22Rv1 (cell line): ENCODE results near the gene PRPF18.

Source experiments
- H3K27ac ChIP-seq: fragments of 450-650 bp; 2 replicates; pipeline ENCODE4 v1.5.1; 2017
- ZFX ChIP-seq: fragments of 450-650 bp; IDR thresholded peaks from 2 replicates; pipeline ENCODE4 v1.6.1; 2017; ENCODE audit warnings: antibody characterized with exemption, borderline replicate concordance
- TF ChIP-seq, protein P1 (sequence below): fragments of 450-650 bp; IDR thresholded peaks from 2 replicates; pipeline ENCODE4 v1.5.1; 2017; ENCODE audit warnings: mild to moderate bottlenecking

The PRPF18 gene

DNA sequence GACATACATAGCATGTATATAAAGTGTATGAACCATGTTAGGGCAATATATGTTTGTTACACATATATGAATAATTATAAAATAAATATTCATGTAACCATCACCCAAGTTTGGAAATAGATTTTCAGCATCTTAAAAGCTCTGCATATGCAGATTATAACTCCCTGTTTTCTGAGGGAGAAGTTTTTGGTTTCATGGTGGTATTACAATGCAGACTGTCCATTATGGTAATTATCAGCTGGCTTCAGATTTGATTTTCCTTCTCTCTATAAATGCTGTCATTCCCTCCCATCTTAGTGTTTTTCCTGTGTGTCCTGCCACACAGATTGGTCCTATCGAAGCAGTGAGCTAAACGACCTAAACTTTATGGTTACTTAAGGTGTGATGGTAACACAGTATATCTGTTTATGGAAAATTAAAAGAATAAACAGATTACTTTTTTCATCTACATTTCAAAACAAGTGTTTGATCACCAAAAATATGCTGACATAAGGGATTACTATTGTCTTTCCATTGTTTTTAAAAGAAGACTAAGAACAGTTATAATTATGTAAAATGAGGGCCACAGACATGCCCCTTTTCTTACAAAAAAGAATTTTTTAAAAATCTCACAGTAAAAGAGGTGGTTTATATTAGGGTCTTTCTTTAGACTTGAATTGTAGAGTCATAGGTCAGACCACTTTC is 17.7 kb downstream of the PRPF18 start:
- TF ChIP-seq ZFX, result no peak
- TF ChIP-seq, protein P1, sequence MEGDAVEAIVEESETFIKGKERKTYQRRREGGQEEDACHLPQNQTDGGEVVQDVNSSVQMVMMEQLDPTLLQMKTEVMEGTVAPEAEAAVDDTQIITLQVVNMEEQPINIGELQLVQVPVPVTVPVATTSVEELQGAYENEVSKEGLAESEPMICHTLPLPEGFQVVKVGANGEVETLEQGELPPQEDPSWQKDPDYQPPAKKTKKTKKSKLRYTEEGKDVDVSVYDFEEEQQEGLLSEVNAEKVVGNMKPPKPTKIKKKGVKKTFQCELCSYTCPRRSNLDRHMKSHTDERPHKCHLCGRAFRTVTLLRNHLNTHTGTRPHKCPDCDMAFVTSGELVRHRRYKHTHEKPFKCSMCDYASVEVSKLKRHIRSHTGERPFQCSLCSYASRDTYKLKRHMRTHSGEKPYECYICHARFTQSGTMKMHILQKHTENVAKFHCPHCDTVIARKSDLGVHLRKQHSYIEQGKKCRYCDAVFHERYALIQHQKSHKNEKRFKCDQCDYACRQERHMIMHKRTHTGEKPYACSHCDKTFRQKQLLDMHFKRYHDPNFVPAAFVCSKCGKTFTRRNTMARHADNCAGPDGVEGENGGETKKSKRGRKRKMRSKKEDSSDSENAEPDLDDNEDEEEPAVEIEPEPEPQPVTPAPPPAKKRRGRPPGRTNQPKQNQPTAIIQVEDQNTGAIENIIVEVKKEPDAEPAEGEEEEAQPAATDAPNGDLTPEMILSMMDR, result no peak
- no peak overlapping the region for H3K27ac ChIP-seq

DNA sequence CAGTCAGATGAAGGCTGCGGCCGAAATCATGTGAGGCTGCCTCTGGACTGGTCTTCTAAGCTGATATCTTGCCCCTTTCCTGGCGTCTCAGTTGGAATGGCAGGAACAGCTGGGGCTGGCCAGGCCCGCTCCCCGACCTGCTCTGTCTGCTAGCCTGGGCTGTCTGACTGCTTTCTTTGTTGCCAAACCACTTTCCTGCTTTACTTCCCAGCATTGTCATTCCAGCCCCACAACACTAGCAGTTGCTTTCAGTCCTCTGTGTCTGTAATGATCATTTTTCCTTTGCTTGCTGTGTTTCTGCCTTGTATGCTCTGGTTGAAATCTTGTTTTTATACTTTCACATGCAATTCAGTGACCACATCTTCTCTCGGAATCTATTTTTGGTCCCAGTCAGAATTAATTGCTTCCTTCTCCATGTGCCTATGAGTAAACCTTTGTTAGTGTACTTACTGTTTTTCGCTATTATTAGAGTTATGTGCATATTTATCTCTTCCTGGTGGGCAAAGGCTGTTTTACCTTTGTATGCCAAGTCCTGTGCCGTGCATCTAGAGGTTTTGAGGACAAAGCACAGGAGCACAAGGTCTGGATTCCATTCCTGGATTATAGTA is 21.6 kb downstream of the PRPF18 start:
- TF ChIP-seq, protein P1, result no peak
- TF ChIP-seq ZFX, result no peak
- no peak overlapping the region for H3K27ac ChIP-seq

DNA sequence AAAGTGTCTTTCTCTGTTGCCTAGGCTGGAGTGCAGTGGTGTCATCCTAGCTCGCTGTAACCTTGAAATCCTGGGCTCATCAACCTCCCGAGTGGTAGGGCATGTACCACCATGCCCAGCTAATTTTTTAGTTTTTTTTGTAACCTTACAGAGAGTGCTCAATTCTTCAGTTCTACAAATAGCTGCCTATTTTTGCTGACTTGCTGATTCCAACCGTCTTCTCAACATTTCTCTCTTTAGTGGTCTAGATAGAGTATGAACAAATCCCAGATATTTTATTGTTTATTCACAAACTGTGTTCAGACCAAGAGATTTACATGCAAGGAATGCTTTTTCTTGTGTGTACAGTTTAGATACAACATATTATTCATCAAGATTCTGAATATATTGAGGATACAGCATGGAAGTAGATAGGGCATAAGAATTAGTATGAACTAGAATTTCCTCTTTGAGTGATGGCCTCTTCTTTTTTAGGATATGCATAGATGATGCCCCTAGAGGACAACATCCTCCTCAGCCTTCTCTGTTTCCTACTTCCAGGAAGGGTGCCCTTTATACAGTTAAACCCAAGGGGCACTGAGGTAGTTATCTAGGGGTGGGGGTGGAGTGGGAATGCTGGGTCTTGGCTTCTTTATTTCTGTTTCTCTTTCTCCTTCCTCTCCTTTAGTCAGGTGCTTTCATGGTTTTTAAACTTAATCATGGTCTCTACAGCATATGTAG is 26.0 kb downstream of the PRPF18 start:
- no peak for TF ChIP-seq ZFX
- no peak overlapping the region for H3K27ac ChIP-seq

DNA sequence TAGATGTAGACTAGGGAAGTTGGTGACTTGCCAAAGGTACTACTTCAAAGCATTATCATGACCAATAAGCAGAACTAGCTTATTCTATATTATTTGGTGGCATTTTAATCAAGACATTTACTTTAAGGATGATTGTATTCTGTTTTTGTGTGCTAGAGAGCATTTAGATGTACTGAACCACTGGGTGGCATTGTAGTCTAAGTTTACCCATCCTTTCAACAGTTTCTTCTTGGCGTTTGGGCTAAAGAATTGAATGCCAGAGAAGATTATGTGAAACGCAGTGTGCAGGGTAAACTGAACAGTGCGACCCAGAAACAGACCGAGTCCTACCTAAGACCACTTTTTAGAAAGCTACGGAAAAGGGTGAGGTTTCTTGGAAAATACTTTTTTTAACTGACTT is 26.8 kb downstream of the PRPF18 start:
- TF ChIP-seq, protein P1, result peak; percentile 17; the same call in 1 of the 2 replicates
- no peak for TF ChIP-seq ZFX
- no peak overlapping the region for H3K27ac ChIP-seq

DNA sequence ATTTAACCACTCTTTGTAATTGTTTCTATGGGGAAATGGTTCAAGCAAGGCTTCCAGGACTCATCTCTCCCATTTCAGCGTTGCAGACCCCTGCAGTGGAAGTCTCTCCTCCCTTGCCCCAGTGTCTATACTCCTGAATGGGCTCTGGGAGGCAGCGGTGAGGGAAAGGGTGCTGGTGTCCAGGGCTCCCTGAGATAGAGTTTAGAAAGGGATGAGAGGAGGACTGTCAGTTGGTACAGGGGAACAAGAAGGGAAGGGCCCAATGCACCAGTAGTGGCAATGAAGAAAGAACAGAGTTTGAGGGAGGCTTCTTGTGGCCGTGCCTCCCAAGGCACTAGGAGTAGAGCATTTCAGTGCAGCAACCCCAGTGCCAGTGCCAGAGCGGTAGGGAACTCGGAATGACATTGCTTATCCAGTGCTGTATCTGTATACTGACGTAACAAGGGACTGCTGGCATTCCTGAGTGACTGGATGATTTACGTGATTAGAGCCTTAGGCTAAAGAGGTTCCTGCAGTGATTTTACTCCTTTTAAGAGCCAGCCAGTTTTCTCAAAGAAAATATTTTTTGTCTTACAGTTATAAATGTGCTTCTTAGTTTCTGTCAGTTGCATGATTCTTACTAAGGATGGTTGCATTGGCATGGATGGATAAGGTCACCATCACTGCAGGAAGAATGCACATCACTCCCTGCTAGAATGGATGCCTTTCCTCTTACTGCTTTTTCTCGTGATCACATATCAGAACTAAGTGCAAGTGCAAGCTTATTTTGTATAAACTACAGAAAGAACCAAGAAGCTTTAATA is 28.0 kb downstream of the PRPF18 start:
- TF ChIP-seq, protein P1, result no peak
- no peak for TF ChIP-seq ZFX
- no peak overlapping the region for H3K27ac ChIP-seq

DNA sequence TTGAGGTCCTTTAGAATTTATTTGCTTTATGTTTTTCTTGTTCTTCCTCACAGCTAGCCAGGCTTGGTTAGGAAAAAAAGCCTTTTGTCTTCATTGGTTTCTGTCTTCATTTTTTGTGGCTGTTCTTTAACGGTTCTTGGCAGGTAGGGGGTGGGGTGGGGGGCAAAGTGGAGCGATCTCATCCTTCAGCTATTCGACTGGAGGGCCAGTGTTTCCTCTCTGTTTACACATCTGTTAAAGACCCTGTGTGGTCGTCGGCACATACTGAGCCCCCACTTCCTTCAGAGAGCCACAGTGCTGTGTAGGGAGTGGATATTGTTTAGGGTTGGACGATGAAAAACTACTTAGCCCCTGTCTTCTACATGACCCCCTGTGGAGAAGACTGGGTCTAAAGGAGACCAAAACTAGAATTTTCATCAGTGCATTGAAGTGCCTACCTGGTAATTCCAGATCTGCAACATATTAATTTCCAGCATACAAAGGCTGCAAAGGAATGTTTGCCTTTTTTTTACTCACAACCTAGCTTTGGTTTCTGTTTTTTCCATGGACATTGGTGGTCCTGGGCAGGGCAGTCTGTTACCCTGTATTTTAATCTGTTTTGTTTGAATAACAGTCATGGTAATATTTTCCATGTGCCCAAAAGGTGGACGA is 29.0 kb downstream of the PRPF18 start:
- H3K27ac ChIP-seq, result no peak overlapping the region
- TF ChIP-seq, protein P1, result no peak
- no peak for TF ChIP-seq ZFX

DNA sequence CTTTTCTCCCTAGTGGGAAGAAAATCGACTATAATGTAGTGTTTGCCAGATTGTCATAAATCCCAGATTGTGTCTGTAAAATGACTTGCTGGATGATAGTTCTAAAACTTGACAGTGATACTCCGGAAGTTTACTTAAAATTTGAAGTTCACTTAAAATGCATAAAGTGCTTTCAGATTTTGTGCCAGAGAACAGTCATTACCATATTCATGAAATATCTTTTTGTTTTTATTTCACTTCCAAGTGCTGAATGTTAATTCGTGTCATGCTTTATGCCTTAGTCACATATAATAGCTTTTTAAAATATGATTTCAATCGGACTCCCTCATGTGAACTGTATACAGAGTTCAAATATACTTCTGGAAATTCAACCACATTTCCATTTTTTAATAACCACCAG is 30.4 kb downstream of the PRPF18 start:
- TF ChIP-seq, protein P1, result no peak
- TF ChIP-seq ZFX, result no peak

More for the DNA sequence above, 30.4 kb downstream of the PRPF18 start:
- no peak overlapping the region for H3K27ac ChIP-seq
